HG03571 (cell line): ENCODE data around the gene TTLL13.

ENCODE experiments used
- ATAC-seq: cut with Tn5 transposase; IDR thresholded peaks from one replicate; pipeline ENCODE4 v1.9.1; 2021; ENCODE audit not compliant: unreplicated experiment

The TTLL13 gene

GRCh38 chr15:90213818-90214204 is 35.5 kb upstream of the TTLL13 start:
- ATAC-seq: no peak

GRCh38 chr15:90214553-90215196 is 34.7 kb upstream of the TTLL13 start:
- ATAC-seq: no peak

- no peak for ATAC-seq
Observed at GRCh38 chr15:90217671-90218394, 31.5 kb upstream of the TTLL13 start.

- ATAC-seq: no peak
Observed at GRCh38 chr15:90219421-90220141, 29.8 kb upstream of the TTLL13 start.

- no peak for ATAC-seq
Observed at GRCh38 chr15:90221246-90221900, 28.0 kb upstream of the TTLL13 start.

- no peak for ATAC-seq
Observed at GRCh38 chr15:90222547-90222946, 26.8 kb upstream of the TTLL13 start.

- ATAC-seq: no peak
Observed at GRCh38 chr15:90223441-90224165, 25.8 kb upstream of the TTLL13 start.

- no peak for ATAC-seq
Observed at GRCh38 chr15:90225047-90225446, 24.3 kb upstream of the TTLL13 start.

GRCh38 chr15:90225504-90226234 is 23.7 kb upstream of the TTLL13 start:
- ATAC-seq: no peak

GRCh38 chr15:90227336-90227735 is 22.0 kb upstream of the TTLL13 start:
- no peak for ATAC-seq

- no peak for ATAC-seq
Observed at GRCh38 chr15:90227816-90228772, 21.3 kb upstream of the TTLL13 start.

GRCh38 chr15:90228960-90229359 is 20.4 kb upstream of the TTLL13 start:
- no peak for ATAC-seq

GRCh38 chr15:90230071-90230494 is 19.3 kb upstream of the TTLL13 start:
- no peak for ATAC-seq

GRCh38 chr15:90230610-90231009 is 18.7 kb upstream of the TTLL13 start:
- ATAC-seq: no peak

- no peak for ATAC-seq
Observed at GRCh38 chr15:90231028-90232017, 18.0 kb upstream of the TTLL13 start.

- no peak for ATAC-seq
Observed at GRCh38 chr15:90232196-90232595, 17.2 kb upstream of the TTLL13 start.

GRCh38 chr15:90232941-90233386 is 16.4 kb upstream of the TTLL13 start:
- no peak for ATAC-seq
